ENCODE measurements around the gene CAMSAP1.

GRCh38 chr9:135876936-135877335 is 30.4 kb downstream of the CAMSAP1 start:
- TF ChIP-seq POLR2A (IDR thresholded peaks at IDR 0.05; ENCODE audit: low read depth, low read length) (no peak), POLR2AphosphoS5 (IDR thresholded peaks at IDR 0.05; ENCODE audit: low read depth, low read length) (no peak)
